GM19099 (cell line): ENCODE results near the gene RIPOR2.

Experiments
- POLR2A ChIP-seq: IDR thresholded peaks from 3 replicates; pipeline ENCODE4 v1.6.1; 2011; ENCODE audit warnings: low read depth; ENCODE audit not compliant: insufficient read length; ENCODE audit errors: extremely low read depth

The RIPOR2 gene

DNA sequence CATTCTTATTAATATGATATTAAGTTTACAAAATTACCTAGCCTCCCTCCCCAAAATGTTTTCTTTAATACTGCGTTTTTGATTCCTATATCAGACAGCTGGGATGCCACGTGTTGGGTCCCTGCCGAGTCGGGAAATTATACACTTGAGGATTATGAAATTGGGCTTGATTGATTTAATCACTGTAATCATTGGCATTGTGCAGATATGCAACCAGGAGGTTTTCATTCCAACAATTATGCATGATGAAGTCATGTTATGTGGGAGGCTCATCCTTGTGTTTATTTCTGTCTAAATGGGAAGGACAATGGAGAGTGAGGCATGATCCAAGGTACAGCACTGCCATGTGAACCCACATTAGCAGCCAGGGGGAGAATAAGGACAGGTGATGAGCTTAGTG is 30.6 kb upstream of the RIPOR2 start:
- no peak for TF ChIP-seq POLR2A

DNA sequence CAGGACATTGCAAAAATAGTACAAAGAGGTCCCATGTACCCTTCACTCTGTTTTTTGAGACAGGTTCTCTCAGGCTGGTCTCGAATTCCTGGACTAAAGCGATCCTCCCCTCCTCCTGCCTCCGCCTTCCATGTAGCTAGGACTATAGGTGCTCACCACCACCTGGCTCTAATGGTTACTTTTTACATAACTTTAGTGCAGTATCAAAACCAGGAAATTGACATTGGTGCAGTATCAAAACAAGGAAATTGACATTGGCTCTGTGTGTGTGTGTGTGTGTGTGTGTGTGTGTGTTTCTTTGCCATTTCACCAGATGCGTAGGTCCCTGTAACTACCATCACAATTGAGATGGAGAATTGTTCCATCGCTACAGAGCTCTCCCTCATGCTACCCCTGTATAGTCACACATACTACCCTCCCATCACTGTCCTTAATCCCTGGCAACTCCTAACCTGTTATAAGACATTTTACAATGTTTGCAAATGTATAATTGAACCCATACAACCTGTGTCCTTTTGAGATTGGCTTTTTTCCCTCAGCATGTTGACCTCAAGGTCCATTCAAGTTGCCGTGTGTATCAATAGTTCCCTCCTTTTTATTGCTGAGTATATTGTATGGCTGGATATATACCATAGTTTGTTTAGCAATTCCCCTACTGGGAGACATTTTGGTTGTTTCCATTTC is 28.3 kb upstream of the RIPOR2 start:
- no peak for TF ChIP-seq POLR2A

DNA sequence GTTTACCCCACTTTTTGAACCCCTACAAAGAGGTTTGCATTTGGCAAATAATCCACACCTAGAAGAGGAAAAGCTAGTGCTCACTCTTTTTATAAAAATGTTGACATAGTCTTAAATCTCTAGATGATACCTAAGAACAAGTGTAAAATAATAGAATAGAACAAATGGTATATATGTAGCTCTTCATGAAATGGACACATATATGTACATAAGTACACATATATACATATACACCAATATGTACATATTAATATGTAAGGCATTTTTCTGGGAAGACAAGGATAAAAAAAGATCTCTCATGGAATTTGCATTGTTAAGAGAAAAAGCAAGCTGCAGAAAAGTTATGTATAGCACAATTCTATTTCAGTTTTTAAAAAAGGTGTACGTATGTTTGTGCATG is 27.6 kb upstream of the RIPOR2 start:
- TF ChIP-seq POLR2A, result no peak

DNA sequence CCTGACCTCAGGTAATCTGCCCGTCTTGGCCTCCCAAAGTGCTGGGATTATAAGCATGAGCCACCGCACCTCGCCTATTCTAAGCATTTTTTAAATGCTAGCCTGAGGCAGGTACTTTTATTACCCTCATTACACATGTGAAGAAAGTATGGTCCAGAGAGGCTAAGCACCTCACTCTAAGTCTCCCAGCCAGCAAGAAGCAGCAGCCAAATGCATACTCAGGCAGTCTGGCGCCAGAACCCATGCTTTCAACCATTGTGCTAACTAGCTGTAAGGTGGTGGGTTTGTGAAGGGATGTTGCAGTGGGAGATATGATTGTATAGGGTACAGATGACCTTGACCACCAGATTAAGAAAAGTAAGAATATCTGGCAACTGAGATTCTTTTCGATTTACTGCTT is 26.1 kb upstream of the RIPOR2 start:
- TF ChIP-seq POLR2A, result no peak

DNA sequence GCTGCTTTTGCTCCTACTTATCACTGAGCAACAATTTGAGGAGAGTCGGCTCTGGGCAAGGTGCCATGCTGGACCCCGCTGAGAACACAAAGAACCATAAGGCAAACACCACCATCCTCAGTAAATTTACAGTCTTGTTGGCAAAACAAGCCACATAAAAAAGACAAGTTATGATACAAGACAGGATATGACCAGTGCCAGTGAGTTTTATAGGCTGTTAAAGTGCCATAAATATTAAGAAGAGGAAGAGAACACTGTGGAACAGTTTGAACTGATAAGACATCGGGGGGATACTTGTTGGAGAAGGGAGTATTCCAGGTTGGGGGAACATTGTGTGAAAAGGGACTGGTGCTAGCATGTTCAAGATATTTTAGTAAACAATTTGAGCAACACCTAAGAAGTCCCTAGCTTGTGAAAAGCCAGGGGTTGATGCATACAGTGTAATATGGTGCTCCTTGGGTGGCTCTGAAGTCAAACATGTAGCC is 25.3 kb upstream of the RIPOR2 start:
- no peak for TF ChIP-seq POLR2A

DNA sequence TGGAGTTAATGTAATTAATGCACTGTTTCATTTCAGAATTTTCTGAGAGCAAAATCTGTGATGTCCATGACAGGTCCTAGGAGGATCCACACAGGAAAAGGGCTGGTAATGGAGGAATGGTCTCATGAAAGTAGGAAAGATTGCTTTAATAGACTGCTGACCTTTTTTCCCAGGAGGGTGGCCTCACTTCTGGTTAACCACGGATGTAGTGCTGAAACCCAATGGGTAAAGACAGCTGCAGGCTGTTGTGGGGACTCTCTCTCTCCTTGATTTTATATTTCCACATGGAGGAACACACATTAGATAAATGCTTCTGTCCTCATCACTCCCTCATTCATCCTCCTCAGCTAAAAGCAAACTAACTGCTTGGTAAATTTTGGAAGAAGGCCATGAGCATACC is 23.6 kb upstream of the RIPOR2 start:
- no peak for TF ChIP-seq POLR2A

DNA sequence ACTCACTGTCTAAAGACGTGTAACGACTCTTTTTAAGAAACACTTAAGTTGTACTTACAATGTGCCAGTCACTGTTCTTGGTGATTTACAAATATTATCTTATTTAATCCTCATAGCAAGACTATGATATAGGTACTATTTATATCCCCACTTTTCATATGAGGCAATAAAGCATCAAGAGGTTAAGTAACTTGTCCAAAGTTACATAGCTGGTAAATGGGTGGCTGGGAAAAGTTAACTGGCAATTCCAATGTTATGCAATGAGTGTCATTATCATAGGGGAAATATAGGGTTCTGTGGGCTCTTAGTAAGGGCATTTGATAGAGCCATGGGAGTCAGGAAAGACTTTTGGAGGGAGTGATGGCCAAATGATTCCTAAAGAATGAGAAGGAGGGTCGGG is 21.4 kb upstream of the RIPOR2 start:
- TF ChIP-seq POLR2A, result no peak

DNA sequence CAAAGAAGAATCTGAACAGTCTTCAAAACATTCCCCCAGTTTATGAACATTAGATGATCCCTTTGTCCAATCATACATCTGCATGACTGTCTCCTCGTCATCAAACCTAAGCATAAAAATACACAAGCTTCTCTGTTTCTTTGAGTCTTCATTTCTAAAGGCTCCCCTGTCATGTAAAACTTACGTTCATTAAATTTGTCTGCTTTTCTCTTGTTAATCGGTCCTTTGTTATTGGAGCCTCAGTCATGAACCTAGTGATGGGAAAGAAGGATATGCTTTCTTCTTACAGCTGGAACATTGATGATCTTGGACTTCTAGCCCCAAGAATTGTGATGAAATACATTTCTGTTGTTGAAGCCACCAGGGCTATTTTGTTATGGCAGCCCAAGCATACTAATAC is 18.0 kb upstream of the RIPOR2 start:
- TF ChIP-seq POLR2A, result no peak

DNA sequence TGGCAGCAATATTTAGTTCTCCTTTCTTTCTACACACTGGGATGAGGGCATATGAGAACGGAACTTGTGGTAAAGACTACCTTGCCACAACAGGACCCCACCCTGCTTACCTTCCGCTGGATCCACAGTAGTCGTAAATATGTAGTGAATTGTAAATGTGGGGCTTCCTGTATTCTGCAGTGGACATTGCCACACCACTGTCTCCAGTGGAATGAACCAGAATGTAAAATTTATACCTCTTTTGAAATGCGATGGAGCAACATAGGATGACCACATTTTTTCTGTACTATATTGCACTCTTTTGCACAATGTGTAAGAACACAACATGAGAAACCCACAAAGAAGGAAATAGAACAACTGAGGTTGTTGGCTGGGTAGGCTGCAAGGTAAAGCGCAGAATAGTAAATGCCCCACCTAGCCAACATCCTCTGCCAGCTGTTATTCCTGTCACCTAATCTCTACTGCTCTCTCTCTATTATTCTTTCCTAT is 16.1 kb upstream of the RIPOR2 start:
- TF ChIP-seq POLR2A, result no peak

DNA sequence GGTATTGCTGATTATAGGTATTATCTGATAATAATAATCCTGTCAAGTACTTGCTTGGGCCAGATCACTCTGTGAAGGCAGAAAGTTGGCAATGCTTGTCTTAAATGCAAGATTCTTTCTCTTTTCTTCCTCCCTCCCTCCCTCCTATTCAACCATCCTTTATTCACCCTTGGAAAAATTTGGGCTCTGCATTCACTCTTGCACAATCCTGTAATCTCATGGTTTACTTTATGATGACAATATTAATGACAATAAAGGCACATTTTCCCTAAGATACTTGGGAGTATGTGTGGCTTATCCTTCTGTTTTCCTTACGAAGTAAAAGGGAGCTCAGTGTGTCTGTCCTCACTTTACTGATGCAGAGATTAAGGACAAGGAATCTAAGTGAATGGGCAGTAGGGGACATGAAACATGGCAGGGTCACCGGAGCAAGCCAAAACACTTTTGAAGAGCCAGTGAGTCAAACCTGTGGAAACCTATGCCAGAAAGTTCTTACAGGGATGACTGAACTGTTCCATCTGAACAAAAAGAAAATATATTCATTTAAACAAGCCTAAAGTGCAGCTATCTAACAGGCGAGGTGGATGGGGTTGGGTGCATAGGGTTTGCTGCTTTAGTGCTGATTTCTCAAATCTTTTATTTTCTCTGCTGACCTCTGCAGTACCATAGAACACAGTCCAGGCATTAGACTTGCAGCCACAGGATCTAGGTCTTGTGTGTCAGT is 14.6 kb upstream of the RIPOR2 start:
- TF ChIP-seq POLR2A, result no peak

DNA sequence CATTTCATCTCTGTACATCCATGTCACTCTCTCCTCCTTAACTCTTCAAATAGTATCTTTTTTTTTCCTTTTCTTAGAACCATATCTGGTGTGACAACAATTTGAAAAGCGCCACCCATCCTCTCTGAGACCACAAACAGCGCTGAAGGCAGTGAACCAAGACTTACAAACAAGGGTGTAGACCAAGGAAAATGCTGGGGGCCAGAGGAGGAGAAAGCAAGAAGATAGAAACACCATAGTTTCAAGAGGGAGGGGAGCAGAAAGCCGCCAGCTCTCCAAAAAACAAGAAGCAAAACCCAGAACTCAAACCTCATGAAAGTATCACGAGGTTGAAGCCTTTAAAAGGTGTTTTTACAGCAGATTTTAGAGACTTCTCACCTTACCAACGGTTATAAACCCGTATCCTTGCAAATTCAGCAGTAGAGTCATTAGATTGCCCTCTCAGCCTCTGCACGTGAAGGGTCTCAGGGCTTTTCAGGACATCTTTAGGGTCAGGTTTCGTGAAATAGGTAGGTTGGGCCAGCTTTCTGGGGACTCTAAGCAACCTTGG is 13.3 kb upstream of the RIPOR2 start:
- TF ChIP-seq POLR2A, result no peak

DNA sequence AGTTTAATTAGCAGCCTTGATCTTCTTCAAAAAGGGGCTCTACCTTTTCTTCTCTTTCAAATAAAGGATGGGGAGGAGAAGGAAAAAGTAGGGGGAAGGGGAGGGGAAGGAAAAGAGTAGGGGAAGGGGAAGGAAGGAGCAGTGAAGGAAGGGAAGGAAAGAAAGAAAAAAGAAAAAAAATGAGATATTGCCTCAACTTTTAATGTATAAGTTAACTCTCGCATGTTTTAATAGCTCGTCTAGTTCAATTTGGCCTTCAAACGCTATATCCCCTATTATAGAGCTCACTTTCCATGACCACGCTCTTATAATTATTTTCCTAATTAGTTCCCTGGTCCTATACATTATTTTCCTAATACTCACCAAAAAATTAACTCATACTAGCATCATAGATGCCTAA is 11.9 kb upstream of the RIPOR2 start:
- no peak for TF ChIP-seq POLR2A

DNA sequence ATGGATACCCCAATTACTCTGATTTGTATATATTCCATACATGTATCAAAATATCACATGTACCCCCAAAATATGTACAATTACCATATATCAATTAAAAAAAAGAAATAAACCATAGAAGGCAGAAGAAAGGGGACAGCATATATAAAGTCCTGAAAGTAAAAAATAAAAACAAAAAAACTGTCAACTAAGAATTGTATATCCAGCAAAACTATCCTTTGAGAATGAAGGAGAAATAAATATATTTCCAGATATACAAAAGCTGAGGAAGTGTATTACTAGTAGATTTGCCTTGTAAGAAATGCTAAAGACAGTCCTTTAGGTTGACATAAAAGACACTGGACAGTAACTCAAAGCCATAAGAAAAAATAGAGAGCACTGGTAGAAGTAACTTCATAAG is 9.3 kb upstream of the RIPOR2 start:
- TF ChIP-seq POLR2A, result no peak

DNA sequence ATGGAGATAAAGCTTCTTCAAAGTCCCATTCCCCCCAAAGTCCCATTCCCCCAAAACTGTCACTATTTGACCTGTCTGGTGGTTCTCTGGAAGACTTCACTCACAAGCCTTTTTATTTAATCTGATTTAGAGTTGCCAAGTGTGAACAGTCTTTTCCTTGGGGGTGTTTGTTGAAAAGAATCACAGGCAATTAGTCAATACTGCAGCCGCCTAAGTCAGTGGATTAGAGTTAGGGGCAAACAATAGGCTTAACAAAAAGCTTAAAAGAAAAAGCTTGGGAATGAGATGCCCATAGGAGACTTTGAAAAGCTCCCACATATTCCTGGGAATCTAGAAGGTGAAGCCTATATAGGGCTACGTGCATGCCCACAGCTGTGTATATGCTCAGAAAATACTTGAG is 8.0 kb upstream of the RIPOR2 start:
- no peak for TF ChIP-seq POLR2A

DNA sequence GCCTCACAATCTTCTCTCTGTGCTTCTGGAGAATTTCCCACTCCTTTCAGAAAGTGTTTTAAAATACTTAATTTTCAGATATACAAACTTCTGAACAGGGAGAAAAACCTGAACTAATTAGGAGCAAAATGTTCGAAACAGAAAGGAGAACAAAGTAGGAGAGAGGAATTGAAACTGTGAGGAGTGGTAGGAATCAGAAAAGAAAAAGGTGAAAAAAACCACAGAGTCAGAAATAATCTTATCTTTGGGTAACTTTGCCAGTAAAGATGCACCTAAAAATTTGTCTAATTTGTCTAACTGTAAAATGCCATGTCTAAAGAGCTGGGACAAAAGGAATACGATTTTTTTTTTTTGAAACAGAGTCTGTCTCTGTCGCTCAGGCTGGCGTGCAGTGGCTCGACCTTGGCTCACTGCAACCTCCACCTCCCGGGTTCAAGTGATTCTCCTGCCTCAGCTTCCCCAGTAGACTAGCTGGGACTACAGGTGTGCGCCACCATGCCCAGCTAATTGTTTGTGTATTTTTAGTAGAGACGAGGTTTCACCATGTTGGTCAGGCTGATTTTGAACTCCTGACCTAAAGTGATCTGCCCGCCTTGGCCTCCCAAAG is 4.7 kb upstream of the RIPOR2 start:
- TF ChIP-seq POLR2A, result no peak
